Natural killer cell (primary cell): Measurements from ENCODE around the gene NFX1. TPM values are rescaled to one million over a fixed set of nuclear protein-coding genes. Genes with fewer than 3 reads are reported as not detected.

Experiments used
- ATAC-seq, 3 donors: fragments of 150-1000 bp in 2 of 3; fragments of 200-7000 bp in 1 of 3; cut with Tn5 transposase; 1 replicate in 1 of 3; 2 replicates in 2 of 3; pipeline ENCODE4 v1.10.0; 2021; ENCODE audit warnings: mild to moderate bottlenecking in 2 of 3, moderate library complexity in 2 of 3
- DNase-seq, 2 donors: peaks; one replicate each; pipeline versions ENCODE4 v3.0.0 to v3.0.0-alpha.2; 2013 to 2021; ENCODE audit warnings: mixed read lengths in 1 of 2
- H3K27ac ChIP-seq: one replicate; pipeline ENCODE4 v1.5.1; 2013; ENCODE audit warnings: mild to moderate bottlenecking, low read length
- H3K27me3 ChIP-seq: one replicate; pipeline ENCODE4 v1.6.1; 2013; ENCODE audit warnings: low read length; ENCODE audit not compliant: control insufficient read depth, insufficient read depth
- H3K36me3 ChIP-seq: one replicate; pipeline ENCODE4 v1.6.1; 2013; ENCODE audit warnings: low read length; ENCODE audit not compliant: control insufficient read depth, insufficient read depth
- H3K4me1 ChIP-seq: one replicate; pipeline ENCODE4 v1.6.1; 2013; ENCODE audit warnings: low read length; ENCODE audit not compliant: control insufficient read depth, insufficient read depth
- H3K4me3 ChIP-seq: one replicate; pipeline ENCODE4 v1.5.1; 2013; ENCODE audit warnings: low read length
- H3K9me3 ChIP-seq: one replicate; pipeline ENCODE4 v1.6.1; 2013; ENCODE audit warnings: low read length; ENCODE audit not compliant: control insufficient read depth, insufficient read depth
- H3K27ac Mint-ChIP-seq, 2 donors: one replicate each; pipeline ENCODE4 v1.8.0; 2022; ENCODE audit warnings: mild to moderate bottlenecking in 2 of 2, mixed read lengths in 2 of 2, moderate library complexity in 1 of 2
- H3K27me3 Mint-ChIP-seq, 2 donors: one replicate each; pipeline ENCODE4 v1.8.0; 2022; ENCODE audit warnings: low read depth in 2 of 2, mixed read lengths in 2 of 2
- H3K36me3 Mint-ChIP-seq: one replicate; pipeline ENCODE4 v1.8.0; 2022; ENCODE audit warnings: mixed read lengths
- H3K4me1 Mint-ChIP-seq, 2 donors: one replicate each; pipeline ENCODE4 v1.8.0; 2022; ENCODE audit warnings: mixed read lengths in 2 of 2
- H3K4me3 Mint-ChIP-seq: one replicate; pipeline ENCODE4 v1.8.0; 2022; ENCODE audit warnings: mild to moderate bottlenecking, moderate library complexity, mixed read lengths
- H3K9me3 Mint-ChIP-seq, 2 donors: one replicate each; pipeline ENCODE4 v1.8.0; 2022; ENCODE audit warnings: mixed read lengths in 2 of 2
- CTCF ChIP-seq: fragments of 200-600 bp; IDR thresholded peaks from one replicate; pipeline ENCODE4 v1.8.0; 2022; ENCODE audit warnings: antibody characterized with exemption
- WGBS: methylation state at CpG from one replicate; pipeline ENCODE4 v1.1.7; 2013; ENCODE audit warnings: missing lambda C conversion rate; ENCODE audit not compliant: insufficient coverage; 5-methylcytosine and 5-hydroxymethylcytosine counted together
- intact Hi-C: fragments of 100-400 bp; cut with micrococcal nuclease; formaldehyde crosslinking; loops from one replicate; pipeline ENCODE4 v1.14.2; 2022
- total RNA-seq, 4 donors: library from RNA; stranded (reverse); fragments of 120-200 nt in 1 of 4; gene quantifications; one replicate each; pipeline versions ENCODE4 v1.2.3 to v1.2.4, GENCODE V29; 2013 to 2022

The NFX1 gene
- total RNA-seq, 3 donors from 2014 or later (not counting 1 experiment from before 2014, with no cell fraction given), result 33.0 to 38.8 (median 38.5) TPM

GRCh38 chr9:33244137-33244784 lies 46.1 kb upstream of the NFX1 start:
- no peak overlapping the region for H3K4me3 ChIP-seq
- H3K9me3 Mint-ChIP-seq, result no peaks in the 10 kb centered on the region
- no peaks in the 10 kb centered on the region for H3K4me1 Mint-ChIP-seq
- H3K9me3 ChIP-seq, result no peaks in the 10 kb centered on the region
- H3K4me1 ChIP-seq, result peaks cover 3% of the 10 kb centered on the region
- TF ChIP-seq CTCF, result no peak
- DNase-seq (no peak), ATAC-seq (no peak)
- H3K36me3 ChIP-seq, result peaks cover 3% of the 10 kb centered on the region
- no peaks in the 10 kb centered on the region for H3K27me3 ChIP-seq
- H3K27me3 Mint-ChIP-seq, result peaks cover 0 to 8% of the 10 kb centered on the region in 2 donors
- H3K36me3 Mint-ChIP-seq, result no peaks in the 10 kb centered on the region
- H3K4me3 Mint-ChIP-seq, result no peak overlapping the region
- 96% methylated on average over 7 of the region's 9 CpGs for WGBS
- no peak overlapping the region for H3K27ac ChIP-seq
- no peak overlapping the region for H3K27ac Mint-ChIP-seq
- intact Hi-C loops, result no loop called here

- H3K27ac ChIP-seq, result no peak overlapping the region
- no peak for ATAC-seq
- intact Hi-C loops, result no loop called here
- TF ChIP-seq CTCF, result no peak
- no peaks in the 10 kb centered on the region for H3K27me3 ChIP-seq
- Mint-ChIP-seq H3K4me3 (no peak overlapping the region), H3K27me3 (peaks cover 0 to 8% of the 10 kb centered on the region in 2 donors), H3K9me3 (no peaks in the 10 kb centered on the region), H3K4me1 (no peaks in the 10 kb centered on the region), H3K27ac (no peak overlapping the region), H3K36me3 (no peaks in the 10 kb centered on the region)
- no peak for DNase-seq
- WGBS, result 100% methylated on average over 2 of the region's 2 CpGs
- peaks cover 4% of the 10 kb centered on the region for H3K4me1 ChIP-seq
- no peaks in the 10 kb centered on the region for H3K9me3 ChIP-seq
- peaks cover 7% of the 10 kb centered on the region for H3K36me3 ChIP-seq
- H3K4me3 ChIP-seq, result no peak overlapping the region
These were observed 45.0 kb upstream of the NFX1 start for GRCh38 chr9:33245341-33245740.

- H3K27me3 Mint-ChIP-seq, result peaks cover 0 to 3% of the 10 kb centered on the region in 2 donors
- H3K27me3 ChIP-seq, result no peaks in the 10 kb centered on the region
- intact Hi-C loops, result no loop called here
These were observed 44.0 kb upstream of the NFX1 start for GRCh38 chr9:33246269-33246860.

More at GRCh38 chr9:33246269-33246860, 44.0 kb upstream of the NFX1 start:
- H3K9me3 Mint-ChIP-seq, result no peaks in the 10 kb centered on the region
- no peak for ATAC-seq
- no peak for TF ChIP-seq CTCF
- no peak overlapping the region for H3K27ac Mint-ChIP-seq
- Histone ChIP-seq H3K4me3 (no peak overlapping the region), H3K4me1 (peaks cover 4% of the 10 kb centered on the region), H3K27ac (no peak overlapping the region), H3K9me3 (no peaks in the 10 kb centered on the region), H3K36me3 (peaks cover 10% of the 10 kb centered on the region)
- WGBS, result 92% methylated on average over 9 of the region's 9 CpGs
- no peak for DNase-seq
- no peaks in the 10 kb centered on the region for H3K36me3 Mint-ChIP-seq
- no peak overlapping the region for H3K4me3 Mint-ChIP-seq
- no peaks in the 10 kb centered on the region for H3K4me1 Mint-ChIP-seq
